ENCODE data around the gene FBXO41.

- TF ChIP-seq CTCF (IDR thresholded peaks at IDR 0.05; ENCODE audit: low read depth, low read length, missing input control) = no peak
- no peak for TF ChIP-seq RAD21 (IDR thresholded peaks at IDR 0.05)
- no peak for TF ChIP-seq TAF1 (conservative IDR thresholded peaks at IDR 0.05)
- TF ChIP-seq YY1 (IDR thresholded peaks at IDR 0.05) = no peak
- no peak for TF ChIP-seq JUND (IDR thresholded peaks at IDR 0.05)
- no peak for TF ChIP-seq REST (IDR thresholded peaks at IDR 0.05)
- no peak for TF ChIP-seq FOXA1 (IDR thresholded peaks at IDR 0.05)
These were observed 26.7 kb downstream of the FBXO41 start for GRCh38 chr2:73257425-73258125.

All from liver (tissue), 3 donors.